Coronary artery (tissue), 2 donors: Measurements from ENCODE around the gene CCDC192.

Experiments
- DNase-seq: peaks from one replicate; pipeline ENCODE4 v3.0.0-alpha.2; 2017; ENCODE audit warnings: low spot score
- H3K27ac ChIP-seq, 2 donors: fragments of 200-600 bp; sonication (generic); one replicate each; pipeline ENCODE4 v1.5.1; 2016 to 2019
- H3K4me3 ChIP-seq: fragments of 200-600 bp; sonication (generic); 2 replicates; pipeline ENCODE4 v1.5.1; 2016; ENCODE audit warnings: mild to moderate bottlenecking, moderate library complexity
- TF ChIP-seq, protein P1 (sequence below): fragments of 200-600 bp; sonication (generic); IDR thresholded peaks from one replicate; pipeline ENCODE4 v1.5.1; 2019; ENCODE audit warnings: antibody characterized with exemption

CCDC192 gene

DNA sequence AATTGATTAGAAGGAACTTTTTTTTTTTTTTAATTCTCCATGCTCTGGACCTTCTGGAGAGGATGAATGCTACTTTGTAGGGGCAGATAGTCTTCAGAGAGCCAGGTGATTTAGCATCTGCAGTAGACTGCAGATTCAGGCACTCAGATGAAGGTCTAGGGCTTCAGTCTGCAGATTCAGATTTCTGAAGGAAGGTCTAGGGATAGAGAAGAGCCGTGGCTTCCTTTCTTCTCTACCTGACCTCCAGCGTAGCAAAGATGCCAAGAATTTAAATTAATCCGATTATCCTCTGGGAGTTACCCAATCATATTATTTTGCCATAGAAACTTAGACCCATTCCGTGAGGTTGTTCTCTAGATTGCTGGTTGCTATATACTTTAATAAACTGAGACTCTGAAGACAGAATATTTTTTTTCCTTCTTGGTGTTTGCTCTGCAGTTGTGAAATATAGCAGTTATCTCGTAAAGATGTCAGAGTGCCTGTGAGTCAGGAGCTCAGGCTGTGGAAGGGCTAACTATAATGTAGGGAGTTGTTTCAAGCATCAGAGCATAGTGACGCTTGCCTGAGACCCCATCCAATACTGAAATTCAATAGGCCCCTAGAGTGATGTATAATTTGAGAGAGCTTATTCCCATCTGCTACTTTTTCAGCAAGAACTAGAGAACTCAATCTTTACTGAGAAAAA is 247.7 kb downstream of the CCDC192 start:
- no peak overlapping the region for H3K4me3 ChIP-seq
- TF ChIP-seq, protein P1, sequence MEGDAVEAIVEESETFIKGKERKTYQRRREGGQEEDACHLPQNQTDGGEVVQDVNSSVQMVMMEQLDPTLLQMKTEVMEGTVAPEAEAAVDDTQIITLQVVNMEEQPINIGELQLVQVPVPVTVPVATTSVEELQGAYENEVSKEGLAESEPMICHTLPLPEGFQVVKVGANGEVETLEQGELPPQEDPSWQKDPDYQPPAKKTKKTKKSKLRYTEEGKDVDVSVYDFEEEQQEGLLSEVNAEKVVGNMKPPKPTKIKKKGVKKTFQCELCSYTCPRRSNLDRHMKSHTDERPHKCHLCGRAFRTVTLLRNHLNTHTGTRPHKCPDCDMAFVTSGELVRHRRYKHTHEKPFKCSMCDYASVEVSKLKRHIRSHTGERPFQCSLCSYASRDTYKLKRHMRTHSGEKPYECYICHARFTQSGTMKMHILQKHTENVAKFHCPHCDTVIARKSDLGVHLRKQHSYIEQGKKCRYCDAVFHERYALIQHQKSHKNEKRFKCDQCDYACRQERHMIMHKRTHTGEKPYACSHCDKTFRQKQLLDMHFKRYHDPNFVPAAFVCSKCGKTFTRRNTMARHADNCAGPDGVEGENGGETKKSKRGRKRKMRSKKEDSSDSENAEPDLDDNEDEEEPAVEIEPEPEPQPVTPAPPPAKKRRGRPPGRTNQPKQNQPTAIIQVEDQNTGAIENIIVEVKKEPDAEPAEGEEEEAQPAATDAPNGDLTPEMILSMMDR, result no peak
- no peak overlapping the region for H3K27ac ChIP-seq
- no peak for DNase-seq

DNA sequence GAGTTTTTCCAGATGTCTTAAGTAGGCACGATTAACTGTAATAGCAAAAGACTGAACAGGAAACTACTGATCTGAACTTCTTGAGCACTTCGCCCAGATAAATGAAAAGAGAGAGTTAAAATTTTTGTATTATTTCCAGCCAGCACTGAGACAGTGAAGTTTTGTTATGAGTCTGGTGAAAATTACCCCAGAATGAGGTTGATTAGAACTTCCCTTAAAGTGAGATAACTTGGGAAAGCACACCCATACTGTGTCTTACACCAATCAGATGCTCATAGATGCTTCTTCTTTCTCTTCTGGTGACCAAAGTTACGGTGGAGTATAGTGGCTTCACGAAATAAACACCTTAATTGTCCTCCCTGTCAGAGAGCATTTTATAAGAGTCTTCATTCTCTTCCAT is 248.6 kb downstream of the CCDC192 start:
- TF ChIP-seq, protein P1, result no peak
- no peak for DNase-seq
- no peak overlapping the region for H3K4me3 ChIP-seq
- H3K27ac ChIP-seq, result no peak overlapping the region

DNA sequence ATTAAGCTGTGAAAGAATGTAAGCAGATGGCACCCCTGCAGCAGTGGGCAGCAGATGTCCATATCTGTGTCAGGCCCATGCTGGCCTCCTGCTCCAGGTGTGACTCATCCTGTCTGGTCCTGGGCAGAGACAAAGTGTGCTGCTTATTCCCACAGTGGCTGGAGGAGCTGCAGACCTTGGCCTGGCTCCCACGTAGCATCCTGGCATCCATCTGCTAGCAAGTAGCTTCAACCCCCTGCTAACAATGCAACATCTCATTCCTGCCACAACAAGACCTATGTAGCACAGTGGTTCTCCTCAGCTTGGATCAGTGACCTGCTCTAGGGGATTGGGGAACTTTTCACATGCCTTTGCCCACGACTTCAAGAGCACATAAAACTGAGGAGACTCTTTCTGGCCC is 254.0 kb downstream of the CCDC192 start:
- H3K4me3 ChIP-seq, result no peak overlapping the region
- no peak overlapping the region for H3K27ac ChIP-seq
- no peak for DNase-seq
- TF ChIP-seq, protein P1, result no peak

DNA sequence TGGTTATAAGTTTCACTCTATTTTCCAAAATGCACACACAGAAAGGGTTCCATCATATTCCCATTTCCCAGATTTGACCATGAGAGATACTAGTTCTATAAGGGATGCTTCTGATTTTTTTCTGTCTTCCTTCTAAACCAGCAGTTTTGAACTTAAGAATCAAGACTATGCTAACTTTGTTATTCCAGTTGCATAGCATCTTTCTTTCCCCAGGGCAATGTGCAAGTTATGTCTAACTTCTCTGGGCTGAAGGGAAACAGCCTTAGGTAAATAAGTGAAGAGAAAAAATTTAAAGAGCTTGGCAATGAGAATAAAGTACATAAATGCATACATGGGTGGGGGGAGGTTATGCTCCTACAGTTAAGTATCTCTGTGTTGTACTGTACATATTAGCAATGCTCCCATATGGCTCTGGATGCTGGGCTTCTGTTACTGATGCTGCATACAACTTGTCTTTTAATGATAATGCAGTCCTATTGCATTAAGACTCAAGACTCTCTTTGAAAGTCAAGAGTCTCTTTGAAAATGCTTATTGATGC is 254.6 kb downstream of the CCDC192 start:
- H3K4me3 ChIP-seq, result no peak overlapping the region
- TF ChIP-seq, protein P1, result no peak

DNA sequence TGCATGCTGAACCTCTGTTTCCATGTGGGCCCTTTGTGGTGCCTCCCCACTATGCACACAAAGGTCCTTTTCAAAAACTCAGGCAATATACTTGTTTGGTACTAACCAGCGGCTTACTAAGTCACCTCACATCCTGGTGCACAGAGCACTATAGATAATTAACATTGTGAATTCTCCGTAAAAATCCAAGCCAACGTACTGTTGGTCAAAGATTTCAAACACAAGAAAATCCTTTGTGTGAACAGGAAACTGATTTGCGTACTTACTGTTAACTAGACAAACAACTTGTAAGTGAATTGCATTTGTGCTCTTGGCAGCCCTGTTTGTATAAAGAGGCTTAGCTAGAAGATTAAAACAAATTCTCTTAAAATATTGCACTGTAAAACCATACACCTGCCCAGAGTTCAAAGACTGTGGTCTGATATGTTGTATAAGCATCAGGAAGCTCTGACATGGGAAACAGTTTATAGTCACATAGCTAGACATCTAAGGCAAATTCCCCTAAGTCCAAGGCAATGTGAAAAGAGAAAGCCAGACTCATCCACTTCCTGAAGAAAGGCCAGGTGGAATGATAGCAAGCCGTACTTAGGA is 255.3 kb downstream of the CCDC192 start:
- DNase-seq, result no peak
- Histone ChIP-seq H3K27ac (no peak overlapping the region), H3K4me3 (no peak overlapping the region)
- TF ChIP-seq, protein P1, result no peak

More for the DNA sequence above, 254.6 kb downstream of the CCDC192 start:
- no peak for DNase-seq
- H3K27ac ChIP-seq, result no peak overlapping the region

DNA sequence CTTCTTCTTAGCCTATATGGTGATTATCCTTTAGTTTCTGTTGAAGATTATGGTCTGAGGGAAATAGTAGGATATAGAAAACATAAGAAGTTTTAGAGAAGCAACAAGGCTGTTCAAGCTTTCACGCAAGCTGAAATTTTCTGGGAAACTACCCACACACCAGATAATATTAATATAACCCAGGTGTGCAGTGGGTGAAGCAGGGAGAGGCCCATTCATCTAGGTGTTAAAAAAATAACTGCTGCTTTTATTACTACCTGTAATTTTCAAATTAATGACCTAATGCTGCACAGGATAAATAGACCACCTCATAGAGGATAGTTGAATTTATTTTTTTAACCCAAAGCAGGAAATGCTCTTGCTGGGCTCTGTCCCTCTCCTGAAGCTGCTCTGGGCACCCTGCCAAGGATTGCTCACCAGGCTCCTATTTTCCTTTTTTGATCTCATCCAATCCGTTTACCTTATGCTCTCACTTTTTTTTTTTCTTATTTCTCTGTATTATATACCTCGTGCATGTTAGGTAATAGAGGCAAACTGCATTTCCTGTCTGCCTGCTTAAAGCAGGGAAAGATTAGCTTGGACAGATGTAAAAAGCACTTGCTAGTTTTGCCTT is 256.1 kb downstream of the CCDC192 start:
- Histone ChIP-seq H3K4me3 (no peak overlapping the region), H3K27ac (no peak overlapping the region)
- TF ChIP-seq, protein P1, result no peak
- no peak for DNase-seq
